K562 (cell line): ENCODE data around the gene UBE2L3. TPM values are rescaled to one million over a fixed set of nuclear protein-coding genes. Genes with fewer than 3 reads are reported as not detected.

Source experiments
- BRF1 ChIP-seq: IDR thresholded peaks from 3 replicates; pipeline ENCODE4 v1.6.1; 2011; ENCODE audit warnings: borderline replicate concordance, mild to moderate bottlenecking; ENCODE audit not compliant: insufficient read length; ENCODE audit errors: extremely low read depth
- CHD4 ChIP-seq: fragments of 200-600 bp; sonication (generic); IDR thresholded peaks from 3 replicates; pipeline ENCODE4 v1.6.1; 2012; ENCODE audit warnings: low read depth, mild to moderate bottlenecking, mixed read lengths, low read length, inconsistent platforms; ENCODE audit not compliant: insufficient read depth, insufficient replicate concordance, poor library complexity, severe bottlenecking
- ETV5 ChIP-seq: sonication (generic); formaldehyde crosslinking; IDR thresholded peaks from 2 replicates; pipeline ENCODE4 v1.4.0; 2020; ENCODE audit warnings: low read depth, mild to moderate bottlenecking, missing genetic modification reagents
- IRF2 ChIP-seq: sonication (generic); formaldehyde crosslinking; IDR thresholded peaks from 2 replicates; pipeline ENCODE4 v1.8.1; 2022; ENCODE audit warnings: mild to moderate bottlenecking, missing genetic modification reagents
- PBX2 ChIP-seq, 2 experiments: IDR thresholded peaks in 1 of 2; conservative IDR thresholded peaks in 1 of 2; 2 replicates each; pipeline ENCODE4 v1.6.1; 2016; ENCODE audit warnings: low read depth in 2 of 2, mild to moderate bottlenecking in 1 of 2, missing compliant biosample characterization in 1 of 2, missing genetic modification characterization in 1 of 2, moderate library complexity in 1 of 2
- POU5F1 ChIP-seq: fragments of 150-350 bp; IDR thresholded peaks from 2 replicates; pipeline ENCODE4 v1.6.1; 2014; ENCODE audit warnings: borderline replicate concordance, low read length, low read depth, mild to moderate bottlenecking; ENCODE audit not compliant: partially characterized antibody
- RBBP5 ChIP-seq: fragments of 200-600 bp; sonication (generic); IDR thresholded peaks from 2 replicates; pipeline ENCODE4 v1.6.1; 2012; ENCODE audit warnings: borderline replicate concordance, mild to moderate bottlenecking, low read length, control low read depth, inconsistent platforms; ENCODE audit not compliant: insufficient read depth, poor library complexity, severe bottlenecking
- SMARCA5 ChIP-seq: fragments of 450-650 bp; IDR thresholded peaks from 2 replicates; pipeline ENCODE4 v1.6.1; 2016
- TAF15 ChIP-seq: fragments of 200-400 bp; formaldehyde crosslinking; IDR thresholded peaks from 2 replicates; pipeline ENCODE4 v1.6.1; 2017; ENCODE audit warnings: mild to moderate bottlenecking, low read depth, low read length, moderate library complexity
- ZBTB40 ChIP-seq, 2 experiments: fragments of 450-650 bp in 1 of 2; sonication (generic) in 1 of 2; formaldehyde crosslinking in 1 of 2; IDR thresholded peaks; 2 replicates each; pipeline versions ENCODE4 v1.7.1 to v1.9.0; 2016 to 2022; ENCODE audit warnings: inconsistent platforms in 1 of 2, mild to moderate bottlenecking in 1 of 2, missing genetic modification reagents in 1 of 2
- ZNF24 ChIP-seq: fragments of 450-650 bp; IDR thresholded peaks from 2 replicates; pipeline ENCODE4 v1.6.1; 2016
- ZNF263 ChIP-seq: sonication (generic); formaldehyde crosslinking; IDR thresholded peaks from 2 replicates; pipeline ENCODE4 v1.8.0; 2022; ENCODE audit warnings: mild to moderate bottlenecking, missing genetic modification reagents, borderline replicate concordance
- polyA plus RNA-seq, 8 experiments: library from polyadenylated mRNA; depleted of rRNA in 4 of 8; stranded (reverse) in 5 of 8; unstranded in 3 of 8; fragments of >200 nt; fragmentation: Nextera tagmentation in 2 of 8; fragmentation: Illumina TruSeq in 1 of 8; extraction: Ambion mirVana in 2 of 8; extraction: Trizol in 1 of 8; gene quantifications; 2 replicates each; pipeline versions ENCODE4 v1.2.1 to v1.2.3, GENCODE V29; 2011 to 2014; ENCODE audit warnings: inconsistent platforms in 1 of 8, missing spikeins in 1 of 8
- total RNA-seq, 7 experiments: library from RNA; depleted of rRNA in 6 of 7; stranded (reverse); fragments of >200 nt in 6 of 7; fragmentation: Illumina TruSeq in 2 of 7; extraction: Trizol in 2 of 7; gene quantifications; 2 replicates each; pipeline versions ENCODE4 v1.2.1 to v1.2.3, GENCODE V29; 2011 to 2021; ENCODE audit warnings: low replicate concordance in 1 of 7
- TF ChIP-seq, protein P1 (sequence below): fragments of 200-800 bp; sonication (Bioruptor generic); IDR thresholded peaks from 2 replicates; pipeline ENCODE4 v1.6.1; 2017; ENCODE audit warnings: missing genetic modification characterization, missing compliant biosample characterization

The UBE2L3 gene
- total and polyA plus RNA-seq, 9 of the 15 experiments (the other 6 are each of a cell fraction or from before 2014, with no cell fraction given) = 215 to 625 (median 285) TPM

DNA sequence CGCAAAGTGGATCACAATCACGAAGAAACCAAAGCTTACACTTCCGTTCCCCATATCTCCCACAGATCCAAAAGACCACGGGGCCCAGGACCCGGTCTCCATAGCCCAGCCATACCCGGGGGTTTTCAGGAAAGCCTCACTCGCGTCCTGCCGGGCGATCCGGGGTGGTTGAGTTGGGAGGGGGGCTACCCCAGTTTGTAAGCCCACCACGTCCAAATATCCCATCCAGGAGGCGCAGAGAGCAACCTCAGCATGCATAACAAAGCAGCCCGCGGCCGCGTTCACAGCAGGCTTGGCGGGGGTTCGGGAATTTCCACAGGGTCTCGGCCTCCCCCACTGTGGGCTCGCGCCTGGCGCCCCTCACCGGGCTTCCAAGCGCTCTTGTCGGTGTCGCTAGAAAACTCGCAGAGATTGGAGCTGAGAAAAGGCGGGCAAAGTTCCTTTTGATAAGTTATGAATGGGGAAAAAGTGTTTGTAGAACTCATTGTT lies 84.1 kb downstream of the UBE2L3 start (continued):
- TF ChIP-seq ZBTB40 (IDR thresholded peaks at IDR 0.05) (no peak), ZBTB40 (CRISPR knock-in tag; IDR thresholded peaks at IDR 0.05) (no peak), BRF1 (no peak), ZNF263 (no peak), TAF15 (no peak), ZNF24 (no peak), IRF2 (no peak), CHD4 (no peak), ETV5 (CRISPR knock-in tag) (no peak), PBX2 (CRISPR knock-in tag; IDR thresholded peaks at IDR 0.05; ENCODE audit: low read depth) (no peak), PBX2 (tag; conservative IDR thresholded peaks at IDR 0.05; ENCODE audit: low read depth) (no peak), SMARCA5 (no peak), RBBP5 (no peak), POU5F1 (peak; percentile 17)
- TF ChIP-seq, protein P1, sequence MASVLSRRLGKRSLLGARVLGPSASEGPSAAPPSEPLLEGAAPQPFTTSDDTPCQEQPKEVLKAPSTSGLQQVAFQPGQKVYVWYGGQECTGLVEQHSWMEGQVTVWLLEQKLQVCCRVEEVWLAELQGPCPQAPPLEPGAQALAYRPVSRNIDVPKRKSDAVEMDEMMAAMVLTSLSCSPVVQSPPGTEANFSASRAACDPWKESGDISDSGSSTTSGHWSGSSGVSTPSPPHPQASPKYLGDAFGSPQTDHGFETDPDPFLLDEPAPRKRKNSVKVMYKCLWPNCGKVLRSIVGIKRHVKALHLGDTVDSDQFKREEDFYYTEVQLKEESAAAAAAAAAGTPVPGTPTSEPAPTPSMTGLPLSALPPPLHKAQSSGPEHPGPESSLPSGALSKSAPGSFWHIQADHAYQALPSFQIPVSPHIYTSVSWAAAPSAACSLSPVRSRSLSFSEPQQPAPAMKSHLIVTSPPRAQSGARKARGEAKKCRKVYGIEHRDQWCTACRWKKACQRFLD (CRISPR knock-in tag) = no peak
